Heart left ventricle (tissue), 16 donors: ENCODE results near the gene PHF21A. TPM values are rescaled to one million over a fixed set of nuclear protein-coding genes. Genes with fewer than 3 reads are reported as not detected.

Source experiments
- ATAC-seq, 4 donors: fragments of 200-7000 bp; cut with Tn5 transposase; one replicate each; pipeline ENCODE4 v1.9.1; 2020 to 2022; ENCODE audit warnings: moderate library complexity in 4 of 4, mild to moderate bottlenecking in 3 of 4, moderate number of reproducible peaks in 1 of 4
- DNase-seq, 5 donors: peaks; one replicate each; pipeline ENCODE4 v3.0.0-alpha.2; 2020
- H3K27ac ChIP-seq, 12 donors: fragments of 200-600 bp; sonication (generic) in 4 of 12; one replicate each; pipeline versions ENCODE4 v1.5.0 to v1.8.0; 2016 to 2022; ENCODE audit warnings: mild to moderate bottlenecking in 2 of 12
- H3K27me3 ChIP-seq, 9 donors: fragments of 200-600 bp; sonication (generic) in 2 of 9; one replicate each; pipeline versions ENCODE4 v1.5.1 to v1.8.0; 2016 to 2022; ENCODE audit warnings: mild to moderate bottlenecking in 3 of 9
- H3K36me3 ChIP-seq, 9 donors: fragments of 200-600 bp; sonication (generic) in 2 of 9; one replicate each; pipeline versions ENCODE4 v1.5.0 to v1.8.0; 2018 to 2022; ENCODE audit warnings: mild to moderate bottlenecking in 2 of 9
- H3K4me1 ChIP-seq, 12 donors: fragments of 200-600 bp; sonication (generic) in 4 of 12; one replicate each; pipeline versions ENCODE4 v1.5.0 to v1.8.0; 2016 to 2022; ENCODE audit warnings: mild to moderate bottlenecking in 3 of 12
- H3K4me3 ChIP-seq, 12 donors: fragments of 200-600 bp; sonication (generic) in 4 of 12; one replicate each; pipeline versions ENCODE4 v1.5.0 to v1.8.0; 2017 to 2022; ENCODE audit warnings: mild to moderate bottlenecking in 9 of 12, moderate library complexity in 4 of 12
- H3K9me3 ChIP-seq, 12 donors: fragments of 200-600 bp; sonication (generic) in 4 of 12; one replicate each; pipeline versions ENCODE4 v1.5.0 to v1.8.0; 2016 to 2022; ENCODE audit warnings: mild to moderate bottlenecking in 1 of 12
- CTCF ChIP-seq, 12 donors: fragments of 200-600 bp; sonication (generic) in 4 of 12; IDR thresholded peaks; one replicate each; pipeline versions ENCODE4 v1.5.0 to v1.8.0; 2018 to 2022; ENCODE audit warnings: antibody characterized with exemption in 12 of 12, mild to moderate bottlenecking in 5 of 12
- POLR2A ChIP-seq, 2 donors: fragments of 450-650 bp; IDR thresholded peaks; one replicate each; pipeline ENCODE4 v1.6.1; 2017; ENCODE audit warnings: antibody characterized with exemption in 2 of 2, mild to moderate bottlenecking in 2 of 2, moderate library complexity in 2 of 2
- WGBS, 4 donors: extraction: QIAGEN DNeasy Blood & Tissue Kit in 2 of 4; methylation state at CpG; one replicate each; pipeline versions ENCODE4 v1.1.5 to v1.1.7; 2013 to 2018; 5-methylcytosine and 5-hydroxymethylcytosine counted together
- intact Hi-C, 10 donors: fragments of 100-400 bp; cut with DNase I; formaldehyde crosslinking; loops; one replicate each; pipeline versions ENCODE4 v1.11.1 to v1.14.2; 2022
- polyA plus RNA-seq, 2 donors: library from polyadenylated mRNA; stranded (reverse); fragments of 200-250 nt; gene quantifications; one replicate each; pipeline ENCODE4 v1.2.3, GENCODE V29; 2013
- total RNA-seq, 9 donors: library from RNA; depleted of rRNA in 2 of 9; stranded (reverse); fragments of >200 nt in 2 of 9; fragmentation: NEBNext Ultra II Directional in 3 of 9; extraction: Animal tissue kit (Norgen Biotek cat#: 25700) in 3 of 9; gene quantifications; one replicate each; pipeline versions ENCODE4 v1.1.0 to v1.2.4, GENCODE V29; 2016 to 2023
- donor health status: ischemic (EF 13 %, LVEDD 7.1; RV severe dilation, severe dysfunction).
- donor health status: healthy with polysubstance abuse.
- donor health status: DM: no; HTN: yes; CAD: no.
- donor health status: DM: no; HTN: no; CAD: no.
- donor health status: ischemic (EF 25% LVEDD 6.9; RV normal size, moderate dysfunction).
- donor health status: ischemic (EF 25% LVEDD 5.7; RV mildly dilated, moderate dysfunction).
- donor health status: healthy.
- donor health status: DM: yes; HTN: yes; CAD: no.
- donor health status: ischemic (EF 35%, LVEDD 5.7; RV mildly dilated, moderate dysfunction).
- donor health status: nonischemic (EF 11% LVEDD 7.7; RV severe dilation, severe dysfunction).
- donor health status: DM: yes; HTN: yes; CAD: no.
- donor health status: PGD.
- donor health status: ischemic (EF 29% LVEDD 5.4; RV normal size, mild dysfunction).
- donor health status: nonischemic (EF 23%, LVEDD 6.1; RV moderate dilation, normal function).

Gene PHF21A
- total and polyA plus RNA-seq, 11 donors: 16.5 to 45.9 (median 36.1) TPM

DNA sequence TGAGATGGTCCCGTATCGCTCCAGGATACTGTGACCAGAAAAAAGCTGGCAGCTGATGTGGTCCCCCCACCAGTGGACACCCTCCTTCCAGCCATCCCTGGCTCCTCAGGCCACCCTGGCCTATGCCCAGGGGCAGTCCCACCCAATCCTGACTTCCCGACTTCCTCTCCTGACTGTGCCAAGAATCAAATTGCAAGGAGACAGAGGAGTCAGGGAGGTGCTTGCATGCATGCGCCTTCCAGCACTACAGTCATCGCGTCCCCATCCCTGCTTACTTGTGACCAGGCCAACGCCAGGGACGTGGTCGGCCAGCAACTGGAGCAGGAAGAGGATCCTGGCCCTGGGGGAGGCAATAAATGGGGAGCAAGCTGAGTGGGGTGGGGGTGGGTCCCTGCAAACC is 210.6 kb downstream of the PHF21A start:
- 71 to 78% (median 74%) methylated on average over 9 of the region's 9 CpGs for WGBS, 4 donors
- intact Hi-C loops: loop anchor here in 2 of 10 donors (10.0 kb wide), 1 partner anchor 46 kb away; no protein-coding TSS in a partner anchor

GRCh38 chr11:45909594-45910475 is 211.4 kb downstream of the PHF21A start:
- no peaks in the 10 kb centered on the region for H3K9me3 ChIP-seq
- H3K27me3 ChIP-seq: no peaks in the 10 kb centered on the region
- WGBS, 4 donors: 86 to 93% (median 89%) methylated on average over 14 to 32 of the region's 32 CpGs
- intact Hi-C loops: loop anchor here in 2 of 10 donors (10.0 kb wide), 1 partner anchor 45 kb away; no protein-coding TSS in a partner anchor
- no peak for TF ChIP-seq POLR2A (IDR thresholded peaks at IDR 0.05)
- TF ChIP-seq CTCF (IDR thresholded peaks at IDR 0.05): no peak
- H3K4me3 ChIP-seq: no peak overlapping the region
- peaks cover 0 to 6% (median 0%) of the 10 kb centered on the region in 12 donors for H3K4me1 ChIP-seq
- H3K36me3 ChIP-seq: peaks cover 0 to 58% (median 52%) of the 10 kb centered on the region in 9 donors
- ATAC-seq (no peak), DNase-seq (no peak)
- no peak overlapping the region for H3K27ac ChIP-seq

More for the DNA sequence above, 210.6 kb downstream of the PHF21A start:
- Histone ChIP-seq H3K36me3 (peaks cover 0 to 66% (median 57%) of the 10 kb centered on the region in 9 donors), H3K27ac (no peak overlapping the region), H3K27me3 (no peaks in the 10 kb centered on the region), H3K4me3 (no peak overlapping the region), H3K9me3 (no peaks in the 10 kb centered on the region), H3K4me1 (peaks cover 0 to 7% (median 0%) of the 10 kb centered on the region in 12 donors)
- DNase-seq (no peak), ATAC-seq (no peak)
- TF ChIP-seq CTCF (IDR thresholded peaks at IDR 0.05) (no peak), POLR2A (IDR thresholded peaks at IDR 0.05) (no peak)

DNA sequence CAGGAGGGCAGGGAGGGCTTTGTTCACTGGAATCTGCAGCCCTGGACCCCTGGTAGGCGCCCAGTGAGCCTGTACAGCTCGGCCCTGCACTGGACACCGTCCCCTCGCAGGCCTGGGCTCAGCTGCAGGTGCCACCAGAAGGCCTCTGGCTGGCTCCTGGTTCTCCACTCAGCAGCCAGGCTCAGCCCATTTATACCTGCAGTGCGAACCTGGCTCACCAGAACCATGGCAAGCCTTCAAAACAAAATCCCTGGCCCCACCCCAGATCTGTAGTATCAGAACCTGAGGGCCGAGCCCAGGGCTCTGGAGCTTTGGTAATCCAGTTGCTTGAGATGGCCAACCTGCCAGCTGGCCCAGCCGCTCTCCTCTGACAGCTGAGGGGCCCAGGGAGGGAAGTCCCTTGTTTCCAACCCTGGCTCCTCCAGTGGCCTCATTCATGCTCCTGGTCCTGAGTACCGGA is 213.3 kb downstream of the PHF21A start:
- Histone ChIP-seq H3K27me3 (no peaks in the 10 kb centered on the region), H3K27ac (no peak overlapping the region), H3K9me3 (no peaks in the 10 kb centered on the region), H3K4me3 (no peak overlapping the region), H3K4me1 (peaks cover 0 to 6% (median 0%) of the 10 kb centered on the region in 12 donors), H3K36me3 (peaks cover 0 to 48% (median 37%) of the 10 kb centered on the region in 9 donors)
- 66 to 77% (median 71%) methylated on average over 8 of the region's 8 CpGs for WGBS, 4 donors
- ATAC-seq (peak in 3 of 4 donors; percentile 1 to 7 (median 4)), DNase-seq (no peak)
- TF ChIP-seq POLR2A (IDR thresholded peaks at IDR 0.05) (no peak), CTCF (IDR thresholded peaks at IDR 0.05) (no peak)
- intact Hi-C loops: no loop called here

DNA sequence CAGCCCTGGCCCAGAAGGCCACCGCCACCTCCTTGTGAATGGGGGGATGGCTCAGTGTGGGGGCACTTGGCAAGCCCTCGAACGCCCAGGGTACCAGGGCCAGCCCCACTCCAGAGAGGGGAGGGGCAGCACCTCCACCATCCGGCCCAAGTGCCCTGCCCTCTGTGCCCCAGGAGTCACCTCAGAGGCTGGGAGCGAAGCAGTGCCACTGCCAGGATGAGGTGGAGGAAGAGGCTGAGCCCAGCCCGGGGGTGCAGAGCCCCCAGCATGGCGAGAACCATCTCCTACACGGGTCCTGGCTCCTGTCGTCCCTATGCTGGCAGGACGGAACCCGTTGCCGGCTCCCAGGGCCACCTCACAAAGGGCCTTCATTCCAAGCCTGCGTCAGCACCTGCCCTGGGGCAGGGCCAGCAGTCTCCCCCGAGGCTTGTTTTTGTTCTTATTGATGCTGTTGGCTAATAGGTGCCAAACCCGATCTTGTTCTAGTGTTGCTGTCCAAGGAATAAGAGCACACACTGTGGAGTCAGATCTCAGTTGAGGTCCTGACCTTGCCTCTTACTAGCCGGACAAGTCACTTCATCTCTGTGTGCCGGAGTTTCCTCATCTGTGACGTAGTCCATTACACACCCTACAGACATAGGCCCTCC is 214.2 kb downstream of the PHF21A start, which contains the start of gene FREY1:
FREY1 (minus strand) TSS at position 307 of the 647 bp plus-strand sequence; CDS start at position 281, 26 bp downstream.
- Histone ChIP-seq H3K4me3 (no peak within 1 kb of the TSS), H3K9me3 (no peaks in the 10 kb centered on the region), H3K4me1 (peaks cover 0 to 6% (median 0%) of the 10 kb centered on the region in 12 donors), H3K27me3 (no peaks in the 10 kb centered on the region), H3K36me3 (peaks cover 0 to 40% (median 29%) of the 10 kb centered on the region in 9 donors), H3K27ac (no peak within 1 kb of the TSS)
- intact Hi-C loops: no loop called here
- 67 to 81% (median 75%) methylated on average over 15 to 18 of the region's 18 CpGs for WGBS, 4 donors
- TF ChIP-seq POLR2A (IDR thresholded peaks at IDR 0.05): no peak
- no peak for ATAC-seq
- DNase-seq: no peak
